Stomach (tissue), 4 donors: Measurements from ENCODE around the gene CYSTM1.

ENCODE experiments used
- CTCF ChIP-seq, 7 experiments: fragments of 450-650 bp in 4 of 7; fragments of 200-600 bp in 3 of 7; sonication (generic) in 3 of 7; IDR thresholded peaks; one replicate each; pipeline ENCODE4 v1.5.1; 2016 to 2019; ENCODE audit warnings: antibody characterized with exemption in 7 of 7, control low read depth in 2 of 7, mild to moderate bottlenecking in 1 of 7
- POLR2A ChIP-seq, 4 donors: fragments of 450-650 bp; IDR thresholded peaks; one replicate each; pipeline ENCODE4 v1.6.1; 2016; ENCODE audit warnings: antibody characterized with exemption in 4 of 4, control low read depth in 2 of 4, mild to moderate bottlenecking in 1 of 4, moderate library complexity in 1 of 4
- POLR2AphosphoS5 ChIP-seq, 3 donors: sonication (generic); formaldehyde crosslinking; IDR thresholded peaks; one replicate each; pipeline ENCODE4 v1.6.1; 2016; ENCODE audit warnings: antibody characterized with exemption in 3 of 3

GRCh38 chr5:140147460-140147859, 27.5 kb upstream of the CYSTM1 start:
- no peak for TF ChIP-seq CTCF (IDR thresholded peaks at IDR 0.05)
- no peak for TF ChIP-seq POLR2A (IDR thresholded peaks at IDR 0.05)
- no peak for TF ChIP-seq POLR2AphosphoS5 (IDR thresholded peaks at IDR 0.05)
